Dedifferentiated amniotic fluid mesenchymal stem cell (primary cell): ENCODE data around the gene CHTOP.
"Not testable (repeated sequence)": the region's sequence is repeated elsewhere in the genome, so short reads cannot be mapped to it uniquely, and the experiment has no call there.

Experiments used
- DNase-seq: peaks from one replicate; pipeline ENCODE4 v3.0.0-alpha.2; 2016; ENCODE audit errors: extremely low spot score

Gene CHTOP

GRCh38 chr1:153633161-153633753 is 609 bp upstream of the CHTOP start:
- no peak for DNase-seq

GRCh38 chr1:153635872-153636271 is 2.0 kb downstream of the CHTOP start:
- no peak for DNase-seq

GRCh38 chr1:153636312-153636711 is 2.4 kb downstream of the CHTOP start:
- no peak for DNase-seq

GRCh38 chr1:153638261-153638660 is 4.4 kb downstream of the CHTOP start:
- no peak for DNase-seq

GRCh38 chr1:153639280-153639679 is 5.4 kb downstream of the CHTOP start:
- no peak for DNase-seq

GRCh38 chr1:153640213-153640612 is 6.3 kb downstream of the CHTOP start:
- DNase-seq: not testable (repeated sequence)

GRCh38 chr1:153640861-153641260 is 7.0 kb downstream of the CHTOP start:
- no peak for DNase-seq

- no peak for DNase-seq
Observed at GRCh38 chr1:153642161-153642560, 8.3 kb downstream of the CHTOP start.

- DNase-seq: no peak
Observed at GRCh38 chr1:153643100-153643499, 9.2 kb downstream of the CHTOP start.

GRCh38 chr1:153643816-153644215 is 9.9 kb downstream of the CHTOP start:
- no peak for DNase-seq

GRCh38 chr1:153646672-153647345 is 12.9 kb downstream of the CHTOP start:
- DNase-seq: no peak

- no peak for DNase-seq
Observed at GRCh38 chr1:153647346-153647714, 13.5 kb downstream of the CHTOP start.

GRCh38 chr1:153648000-153648643 is 14.3 kb downstream of the CHTOP start:
- DNase-seq: peak; percentile 24

- DNase-seq: no peak
Observed at GRCh38 chr1:153649137-153649862, 15.4 kb downstream of the CHTOP start.

- no peak for DNase-seq
Observed at GRCh38 chr1:153649863-153650235, 16.0 kb downstream of the CHTOP start.

- no peak for DNase-seq
Observed at GRCh38 chr1:153651771-153652170, 17.9 kb downstream of the CHTOP start.

- no peak for DNase-seq
Observed at GRCh38 chr1:153652805-153653500, 19.1 kb downstream of the CHTOP start.

GRCh38 chr1:153655333-153655732 is 21.5 kb downstream of the CHTOP start:
- DNase-seq: no peak

- peak; percentile 85 for DNase-seq
Observed at GRCh38 chr1:153658400-153659174, 24.7 kb downstream of the CHTOP start, which contains the start of gene SNAPIN. TSS of gene SNAPIN (plus strand) at chr1:153658703. CDS start at chr1:153658744, 41 bp downstream.

GRCh38 chr1:153659175-153659534 is 25.3 kb downstream of the CHTOP start:
- no peak for DNase-seq

GRCh38 chr1:153659656-153660055 is 25.8 kb downstream of the CHTOP start:
- DNase-seq: no peak
